ENCODE data around the gene SH2D4B.

GRCh38 chr10:80518807-80519360, 18.8 kb upstream of the SH2D4B start:
- no peak for TF ChIP-seq EGR1 (IDR thresholded peaks at IDR 0.05; ENCODE audit: borderline replicate concordance in 1 of 2, low read depth in 2 of 2, low read length in 2 of 2)
- TF ChIP-seq CTCF (IDR thresholded peaks at IDR 0.05 in 2 of 3, conservative IDR thresholded peaks at IDR 0.05 in 1 of 3; ENCODE audit: control insufficient read depth in 2 of 3, extremely low read depth in 1 of 3, insufficient read depth in 1 of 3, low read depth in 3 of 3, low read length in 3 of 3): no peak
- no peak for TF ChIP-seq RB1 (IDR thresholded peaks at IDR 0.05; ENCODE audit: borderline replicate concordance)
- TF ChIP-seq JUND (IDR thresholded peaks at IDR 0.05; ENCODE audit: low read depth, low read length): no peak
- TF ChIP-seq ZBTB40 (IDR thresholded peaks at IDR 0.05; ENCODE audit: borderline replicate concordance): no peak
